ENCODE data around the gene TPRA1.

The TPRA1 gene

GRCh38 chr3:127590593-127591465, at the start of gene TPRA1:
TPRA1 (minus strand) TSS chr3:127590733; CDS start chr3:127580146, 10,587 bp downstream.
- peak; percentile 94 for DNase-seq (ENCODE audit: low spot score)

- no peak for DNase-seq (ENCODE audit: low spot score)
Observed at GRCh38 chr3:127640042-127640355, 49.5 kb upstream of the TPRA1 start.

- no peak for DNase-seq (ENCODE audit: low spot score)
Observed at GRCh38 chr3:127639173-127640041, 48.9 kb upstream of the TPRA1 start.

GRCh38 chr3:127637971-127638370, 47.4 kb upstream of the TPRA1 start:
- DNase-seq (ENCODE audit: low spot score) = no peak

GRCh38 chr3:127637546-127637945, 47.0 kb upstream of the TPRA1 start:
- DNase-seq (ENCODE audit: low spot score) = no peak

GRCh38 chr3:127634653-127635052, 44.1 kb upstream of the TPRA1 start:
- no peak for DNase-seq (ENCODE audit: low spot score)

GRCh38 chr3:127632035-127632820, 41.7 kb upstream of the TPRA1 start:
- DNase-seq (ENCODE audit: low spot score) = no peak

- DNase-seq (ENCODE audit: low spot score) = no peak
Observed at GRCh38 chr3:127630811-127631714, 40.5 kb upstream of the TPRA1 start.

GRCh38 chr3:127629467-127630403, 39.2 kb upstream of the TPRA1 start:
- peak; percentile 49 for DNase-seq (ENCODE audit: low spot score)

GRCh38 chr3:127628788-127629466, 38.4 kb upstream of the TPRA1 start, which contains the start of gene PODXL2:
PODXL2 (plus strand) TSS chr3:127629185; CDS start chr3:127629220, 35 bp downstream.
- DNase-seq (ENCODE audit: low spot score) = peak; percentile 90

GRCh38 chr3:127628426-127628787, 37.9 kb upstream of the TPRA1 start:
- no peak for DNase-seq (ENCODE audit: low spot score)

GRCh38 chr3:127625821-127626220, 35.3 kb upstream of the TPRA1 start:
- no peak for DNase-seq (ENCODE audit: low spot score)

- DNase-seq (ENCODE audit: low spot score) = no peak
Observed at GRCh38 chr3:127624063-127624462, 33.5 kb upstream of the TPRA1 start.

GRCh38 chr3:127622772-127623576, 32.4 kb upstream of the TPRA1 start:
- DNase-seq (ENCODE audit: low spot score) = no peak

- no peak for DNase-seq (ENCODE audit: low spot score)
Observed at GRCh38 chr3:127622031-127622430, 31.5 kb upstream of the TPRA1 start.

GRCh38 chr3:127620637-127621375, 30.3 kb upstream of the TPRA1 start:
- DNase-seq (ENCODE audit: low spot score) = no peak

- no peak for DNase-seq (ENCODE audit: low spot score)
Observed at GRCh38 chr3:127618891-127619290, 28.4 kb upstream of the TPRA1 start.

All from germinal center (tissue), 1 donor.